ENCODE data around the gene GSG1L.

GSG1L gene

GRCh38 chr16:27806388-27806787 lies 257.1 kb downstream of the GSG1L start:
- Histone ChIP-seq H3K9ac (no peak overlapping the region), H3K27me3 (no peaks in the 10 kb centered on the region), H3K9me3 (replicated peaks in 1 of 11) (0 out of 22 replicates have a peak, but pooled peaks cover 0 to 6% (median 0%) of the 10 kb centered on the region in 11 experiments), H3K27ac (no peak overlapping the region), H3K4me1 (peaks cover 0 to 9% (median 2%) of the 10 kb centered on the region in 10 experiments; a peak in 4 of 20 replicates), H3K36me3 (no peaks in the 10 kb centered on the region), H3K4me2 (no peak overlapping the region), H4K20me1 (peaks cover 0 to 13% (median 0%) of the 10 kb centered on the region in 11 experiments; a peak in 2 of 22 replicates), H3K4me3 (no peak overlapping the region)
- no peak for TF ChIP-seq Cebpa-rat (IDR thresholded peaks at IDR 0.05)

DNA sequence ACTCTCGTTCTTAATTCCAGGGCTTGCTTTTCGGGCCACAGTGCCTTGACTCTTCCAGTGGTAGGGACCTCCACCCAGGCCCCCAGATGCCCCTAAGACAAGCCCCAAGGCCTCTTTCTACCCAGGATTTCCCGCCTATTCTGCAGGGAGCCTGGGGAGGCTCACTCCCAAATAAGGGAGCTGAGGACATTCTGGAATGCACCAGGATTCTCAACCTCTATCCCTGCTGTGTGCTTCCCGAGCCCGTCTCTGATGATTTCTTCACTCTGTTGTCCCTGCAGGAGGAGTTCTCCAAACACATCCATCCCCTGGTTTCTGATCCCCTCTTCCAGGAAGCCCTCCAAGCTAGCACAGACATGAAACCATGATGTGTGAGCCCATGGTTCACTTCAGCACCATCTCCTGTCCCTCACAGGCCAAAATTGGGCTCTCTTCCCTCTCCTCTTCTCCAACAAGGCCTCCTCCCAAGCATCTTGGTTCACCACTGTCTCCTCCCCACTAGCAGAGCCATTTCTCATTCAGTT lies 257.6 kb downstream of the GSG1L start:
- no peak overlapping the region for H3K4me3 ChIP-seq
- H4K20me1 ChIP-seq, result peaks cover 0 to 14% (median 0%) of the 10 kb centered on the region in 11 experiments; a peak in 2 of 22 replicates
- no peaks in the 10 kb centered on the region for H3K27me3 ChIP-seq
- no peak for TF ChIP-seq Cebpa-rat (IDR thresholded peaks at IDR 0.05)
- H3K27ac ChIP-seq, result no peak overlapping the region
- H3K9ac ChIP-seq, result no peak overlapping the region
- no peaks in the 10 kb centered on the region for H3K36me3 ChIP-seq
- H3K9me3 ChIP-seq (replicated peaks in 1 of 11), result 0 out of 22 replicates have a peak, but pooled peaks cover 0 to 6% (median 0%) of the 10 kb centered on the region in 11 experiments
- peaks cover 0 to 9% (median 2%) of the 10 kb centered on the region in 10 experiments; a peak in 4 of 20 replicates for H3K4me1 ChIP-seq
- H3K4me2 ChIP-seq, result no peak overlapping the region

- Histone ChIP-seq H3K4me3 (no peak overlapping the region), H3K27ac (no peak overlapping the region), H4K20me1 (peaks cover 0 to 14% (median 0%) of the 10 kb centered on the region in 11 experiments; a peak in 2 of 22 replicates), H3K27me3 (no peaks in the 10 kb centered on the region), H3K36me3 (no peaks in the 10 kb centered on the region), H3K4me2 (peak overlapping the region in 8 of 11 experiments; percentile 7 to 72 (median 35); a peak in 12 of 22 replicates), H3K4me1 (peaks cover 0 to 9% (median 2%) of the 10 kb centered on the region in 10 experiments; a peak in 4 of 20 replicates), H3K9ac (no peak overlapping the region), H3K9me3 (replicated peaks in 1 of 11) (no peaks in the 10 kb centered on the region)
- TF ChIP-seq Cebpa-rat (IDR thresholded peaks at IDR 0.05), result no peak
These were observed 259.6 kb downstream of the GSG1L start for GRCh38 chr16:27803775-27804549.

GRCh38 chr16:27802664-27803439 lies 260.7 kb downstream of the GSG1L start:
- no peak overlapping the region for H3K27ac ChIP-seq
- H3K27me3 ChIP-seq, result no peaks in the 10 kb centered on the region
- H4K20me1 ChIP-seq, result peaks cover 0 to 14% (median 0%) of the 10 kb centered on the region in 11 experiments; a peak in 2 of 22 replicates

GRCh38 chr16:27801289-27801945 lies 262.1 kb downstream of the GSG1L start:
- Histone ChIP-seq H3K4me1 (peaks cover 0 to 8% (median 0%) of the 10 kb centered on the region in 10 experiments; a peak in 4 of 20 replicates), H3K36me3 (no peaks in the 10 kb centered on the region), H3K27ac (no peak overlapping the region), H3K27me3 (no peaks in the 10 kb centered on the region), H3K9ac (no peak overlapping the region), H4K20me1 (peaks cover 0 to 10% (median 0%) of the 10 kb centered on the region in 11 experiments; a peak in 2 of 22 replicates), H3K4me2 (no peak overlapping the region), H3K4me3 (no peak overlapping the region), H3K9me3 (replicated peaks in 1 of 11) (no peaks in the 10 kb centered on the region)
- no peak for TF ChIP-seq Cebpa-rat (IDR thresholded peaks at IDR 0.05)

More at GRCh38 chr16:27802664-27803439, 260.7 kb downstream of the GSG1L start:
- Histone ChIP-seq H3K36me3 (no peaks in the 10 kb centered on the region), H3K4me1 (peaks cover 0 to 8% (median under 1%) of the 10 kb centered on the region in 10 experiments; a peak in 5 of 20 replicates), H3K9me3 (replicated peaks in 1 of 11) (no peaks in the 10 kb centered on the region), H3K9ac (no peak overlapping the region), H3K4me2 (no peak overlapping the region), H3K4me3 (no peak overlapping the region)
- no peak for TF ChIP-seq Cebpa-rat (IDR thresholded peaks at IDR 0.05)

DNA sequence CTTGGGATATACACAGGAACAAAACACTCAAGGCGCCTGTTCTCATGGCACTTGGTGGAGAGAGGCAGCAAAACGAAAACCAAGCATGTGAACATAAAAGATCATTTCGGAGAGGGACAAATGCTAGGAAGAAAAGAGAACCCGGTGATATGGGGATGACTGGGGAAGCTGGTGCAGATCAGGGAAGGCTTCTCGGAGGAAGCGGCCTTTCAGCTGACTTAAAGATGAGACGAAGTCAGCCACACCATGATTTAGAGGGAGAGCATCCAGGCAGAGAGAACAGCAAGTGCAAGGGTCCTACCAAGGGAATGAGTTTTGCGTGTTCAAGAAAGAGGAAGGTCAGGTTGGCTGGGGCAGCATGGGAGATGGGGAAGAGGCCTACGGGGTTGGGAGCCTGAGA lies 262.7 kb downstream of the GSG1L start:
- Histone ChIP-seq H3K36me3 (no peaks in the 10 kb centered on the region), H3K27ac (no peak overlapping the region), H3K9me3 (replicated peaks in 1 of 11) (no peaks in the 10 kb centered on the region), H4K20me1 (peaks cover 0 to 8% (median 0%) of the 10 kb centered on the region in 11 experiments; a peak in 3 of 22 replicates), H3K27me3 (no peaks in the 10 kb centered on the region), H3K4me1 (peaks cover 0 to 8% (median 0%) of the 10 kb centered on the region in 10 experiments; a peak in 4 of 20 replicates), H3K4me2 (no peak overlapping the region), H3K4me3 (no peak overlapping the region), H3K9ac (no peak overlapping the region)
- TF ChIP-seq Cebpa-rat (IDR thresholded peaks at IDR 0.05), result no peak

DNA sequence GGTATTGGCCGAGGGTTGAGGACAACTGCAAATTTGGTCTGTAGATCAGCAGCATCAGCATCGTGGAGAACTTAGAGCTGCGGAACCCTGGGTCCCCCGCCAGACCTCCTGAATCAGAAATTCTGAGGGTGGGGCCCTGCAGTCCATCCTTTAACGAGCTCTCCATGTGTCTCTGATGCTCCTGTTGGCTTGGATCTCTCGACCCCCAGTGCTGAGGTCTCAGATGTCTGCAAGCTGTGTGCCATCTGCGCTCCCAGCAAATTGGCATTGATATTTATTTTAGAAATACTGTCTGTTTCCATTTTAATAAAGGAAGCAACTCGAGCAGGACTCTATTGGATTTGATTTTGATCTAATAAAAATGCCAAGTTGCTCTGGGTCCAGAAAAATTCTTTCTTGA lies 263.6 kb downstream of the GSG1L start:
- no peak overlapping the region for H3K27ac ChIP-seq
- peaks cover 0 to 8% (median 0%) of the 10 kb centered on the region in 10 experiments; a peak in 4 of 20 replicates for H3K4me1 ChIP-seq
- no peaks in the 10 kb centered on the region for H3K36me3 ChIP-seq
- no peaks in the 10 kb centered on the region for H3K9me3 ChIP-seq (replicated peaks in 1 of 11)
- no peak overlapping the region for H3K4me3 ChIP-seq
- peaks cover 0 to 8% (median 0%) of the 10 kb centered on the region in 11 experiments; a peak in 4 of 22 replicates for H4K20me1 ChIP-seq
- H3K4me2 ChIP-seq, result no peak overlapping the region
- no peaks in the 10 kb centered on the region for H3K27me3 ChIP-seq
- no peak overlapping the region for H3K9ac ChIP-seq
- no peak for TF ChIP-seq Cebpa-rat (IDR thresholded peaks at IDR 0.05)

DNA sequence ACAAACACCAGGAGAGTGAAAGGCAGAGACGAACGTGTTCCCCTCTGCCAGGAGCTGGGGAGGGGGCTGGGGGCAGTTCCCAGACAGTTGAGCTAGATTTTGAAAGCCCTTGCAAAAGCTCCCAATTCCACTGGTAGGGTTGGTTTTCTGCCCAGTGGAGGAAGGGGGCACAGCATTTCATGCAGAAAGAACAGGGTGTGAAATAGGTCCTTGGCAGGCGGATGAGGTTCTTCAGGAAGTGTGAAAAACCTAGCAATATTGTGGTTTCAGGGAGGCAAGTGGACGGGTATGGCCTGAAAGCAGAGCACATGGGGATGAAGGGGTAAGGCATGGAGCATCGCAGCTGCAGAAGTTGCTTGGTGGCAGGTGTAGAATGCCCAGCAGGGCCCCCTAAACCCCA lies 265.3 kb downstream of the GSG1L start:
- TF ChIP-seq Cebpa-rat (IDR thresholded peaks at IDR 0.05), result no peak
- no peak overlapping the region for H3K4me2 ChIP-seq
- H3K4me1 ChIP-seq, result peaks cover 0 to 3% (median 0%) of the 10 kb centered on the region in 10 experiments; a peak in 1 of 20 replicates
- H3K36me3 ChIP-seq, result no peaks in the 10 kb centered on the region
- H4K20me1 ChIP-seq, result peaks cover 0 to 8% (median 0%) of the 10 kb centered on the region in 11 experiments; a peak in 4 of 22 replicates
- H3K9ac ChIP-seq, result no peak overlapping the region
- no peak overlapping the region for H3K27ac ChIP-seq
- H3K4me3 ChIP-seq, result no peak overlapping the region
- H3K9me3 ChIP-seq (replicated peaks in 1 of 11), result no peaks in the 10 kb centered on the region
- no peaks in the 10 kb centered on the region for H3K27me3 ChIP-seq

All from BLaER1 treated with 17β-estradiol and CSF1 and Interleukin-3, amounts not matched to agents 10 nM and 100 nM (cell line).